Activated CD8-positive, alpha-beta T cell treated with anti-CD3 and anti-CD28 coated beads for 36 hours (primary cell): Measurements from ENCODE around the gene CCDC32. TPM values are rescaled to one million over a fixed set of nuclear protein-coding genes. Genes with fewer than 3 reads are reported as not detected.

Experiments
- ATAC-seq: fragments of 200-7000 bp; cut with Tn5 transposase; one replicate; pipeline ENCODE4 v1.10.0; 2021; ENCODE audit warnings: mild to moderate bottlenecking, moderate library complexity
- CTCF ChIA-PET: fragments of 350-600 bp; sonication (Branson Sonifier 250); formaldehyde crosslinking; loops from one replicate; lab custom pipeline; 2021; ENCODE audit warnings: antibody characterized with exemption; lab: Charles Lee
- POLR2A ChIA-PET: fragments of 350-600 bp; sonication (Branson Sonifier 250); formaldehyde crosslinking; loops from one replicate; lab custom pipeline; 2021; ENCODE audit warnings: antibody characterized with exemption; lab: Charles Lee
- DNase-seq: peaks from one replicate; pipeline ENCODE4 v3.0.0-alpha.2; 2020
- H3K27ac Mint-ChIP-seq: one replicate; pipeline ENCODE4 v1.8.0; 2021; ENCODE audit warnings: mild to moderate bottlenecking, mixed read lengths
- H3K27me3 Mint-ChIP-seq: one replicate; pipeline ENCODE4 v1.8.0; 2021; ENCODE audit warnings: mixed read lengths
- H3K36me3 Mint-ChIP-seq: one replicate; pipeline ENCODE4 v1.8.0; 2021; ENCODE audit warnings: low read depth, mixed read lengths
- H3K4me1 Mint-ChIP-seq: one replicate; pipeline ENCODE4 v1.8.0; 2021; ENCODE audit warnings: low read depth, mixed read lengths
- H3K4me3 Mint-ChIP-seq: one replicate; pipeline ENCODE4 v1.8.0; 2021; ENCODE audit warnings: mild to moderate bottlenecking, moderate library complexity, mixed read lengths
- H3K9me3 Mint-ChIP-seq: one replicate; pipeline ENCODE4 v1.8.0; 2021; ENCODE audit warnings: mixed read lengths
- intact Hi-C: fragments of 100-400 bp; cut with micrococcal nuclease; formaldehyde crosslinking; loops from one replicate; pipeline ENCODE4 v1.10.0; 2022
- total RNA-seq, 2 experiments: library from RNA; stranded (reverse); gene quantifications; one replicate each; pipeline ENCODE4 v1.2.3, GENCODE V29; 2021
- TF ChIP-seq, protein P1 (sequence below): fragments of 200-600 bp; IDR thresholded peaks from one replicate; pipeline ENCODE4 v1.8.0; 2022; ENCODE audit warnings: antibody characterized with exemption, mild to moderate bottlenecking

CCDC32 gene
- total RNA-seq, 2 experiments from 2014 or later: 21.3 to 22.0 TPM

DNA sequence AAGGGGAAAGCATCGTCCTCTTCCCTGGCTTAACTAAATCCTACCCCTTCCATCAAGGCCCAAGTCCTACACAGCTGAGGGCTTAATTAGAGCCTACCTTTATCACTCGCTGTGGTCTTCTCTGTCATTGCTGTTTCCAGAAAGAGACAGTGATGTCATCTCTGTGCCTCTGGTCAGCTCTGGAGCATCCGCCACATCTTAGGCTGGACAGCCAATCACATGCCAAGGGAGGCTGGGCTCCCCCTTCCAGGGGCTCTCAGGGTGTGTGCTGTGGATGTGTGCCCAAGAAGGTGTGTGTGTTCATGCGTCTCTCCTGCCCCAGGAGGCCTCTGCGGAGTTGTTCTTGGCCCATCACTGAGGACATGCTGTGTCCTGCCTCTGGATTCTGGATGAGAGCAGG lies 51.2 kb downstream of the CCDC32 start:
- ChIA-PET POLR2A (no interaction called here), CTCF (interaction anchor here (1.4 kb wide), 1 partner anchor 92 kb away, joined by 3 read pairs; no protein-coding TSS in a partner anchor)
- Mint-ChIP-seq H3K9me3 (no peaks in the 10 kb centered on the region), H3K27me3 (peaks cover 39% of the 10 kb centered on the region), H3K36me3 (no peaks in the 10 kb centered on the region), H3K4me1 (peaks cover 9% of the 10 kb centered on the region), H3K4me3 (no peak overlapping the region), H3K27ac (no peak overlapping the region)
- TF ChIP-seq, protein P1, sequence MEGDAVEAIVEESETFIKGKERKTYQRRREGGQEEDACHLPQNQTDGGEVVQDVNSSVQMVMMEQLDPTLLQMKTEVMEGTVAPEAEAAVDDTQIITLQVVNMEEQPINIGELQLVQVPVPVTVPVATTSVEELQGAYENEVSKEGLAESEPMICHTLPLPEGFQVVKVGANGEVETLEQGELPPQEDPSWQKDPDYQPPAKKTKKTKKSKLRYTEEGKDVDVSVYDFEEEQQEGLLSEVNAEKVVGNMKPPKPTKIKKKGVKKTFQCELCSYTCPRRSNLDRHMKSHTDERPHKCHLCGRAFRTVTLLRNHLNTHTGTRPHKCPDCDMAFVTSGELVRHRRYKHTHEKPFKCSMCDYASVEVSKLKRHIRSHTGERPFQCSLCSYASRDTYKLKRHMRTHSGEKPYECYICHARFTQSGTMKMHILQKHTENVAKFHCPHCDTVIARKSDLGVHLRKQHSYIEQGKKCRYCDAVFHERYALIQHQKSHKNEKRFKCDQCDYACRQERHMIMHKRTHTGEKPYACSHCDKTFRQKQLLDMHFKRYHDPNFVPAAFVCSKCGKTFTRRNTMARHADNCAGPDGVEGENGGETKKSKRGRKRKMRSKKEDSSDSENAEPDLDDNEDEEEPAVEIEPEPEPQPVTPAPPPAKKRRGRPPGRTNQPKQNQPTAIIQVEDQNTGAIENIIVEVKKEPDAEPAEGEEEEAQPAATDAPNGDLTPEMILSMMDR: no peak
- intact Hi-C loops: no loop called here
- DNase-seq: no peak
- ATAC-seq: no peak

DNA sequence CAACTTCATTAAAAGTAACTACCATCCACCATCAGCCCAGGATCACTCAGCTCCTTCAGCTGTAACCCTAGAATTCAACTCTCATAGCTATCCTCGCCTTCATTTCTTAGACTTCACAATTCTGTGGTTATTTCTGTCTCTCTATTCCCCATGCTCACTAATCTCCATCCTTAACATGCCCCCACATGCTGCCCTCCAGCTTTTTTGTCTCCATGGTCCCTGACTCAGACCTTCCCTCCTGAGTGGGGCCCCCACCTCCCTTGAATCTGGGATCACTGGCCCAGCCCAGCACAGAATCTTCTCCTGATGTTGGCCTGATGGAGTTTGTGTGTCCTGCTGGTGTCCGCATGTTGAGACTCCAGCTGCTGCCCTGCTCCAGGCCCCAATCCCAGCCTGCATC lies 52.4 kb downstream of the CCDC32 start:
- Mint-ChIP-seq H3K27me3 (peaks cover 48% of the 10 kb centered on the region), H3K4me1 (peaks cover 11% of the 10 kb centered on the region), H3K4me3 (peak overlapping the region; percentile 67), H3K9me3 (no peaks in the 10 kb centered on the region), H3K27ac (no peak overlapping the region), H3K36me3 (no peaks in the 10 kb centered on the region)
- ChIA-PET POLR2A (no interaction called here), CTCF (interaction anchor here (1.0 to 1.4 kb wide), 2 partner anchors 11 to 90 kb away, joined by 3 read pairs; no protein-coding TSS in a partner anchor)
- TF ChIP-seq, protein P1: no peak
- DNase-seq: no peak
- intact Hi-C loops: no loop called here
- no peak for ATAC-seq

DNA sequence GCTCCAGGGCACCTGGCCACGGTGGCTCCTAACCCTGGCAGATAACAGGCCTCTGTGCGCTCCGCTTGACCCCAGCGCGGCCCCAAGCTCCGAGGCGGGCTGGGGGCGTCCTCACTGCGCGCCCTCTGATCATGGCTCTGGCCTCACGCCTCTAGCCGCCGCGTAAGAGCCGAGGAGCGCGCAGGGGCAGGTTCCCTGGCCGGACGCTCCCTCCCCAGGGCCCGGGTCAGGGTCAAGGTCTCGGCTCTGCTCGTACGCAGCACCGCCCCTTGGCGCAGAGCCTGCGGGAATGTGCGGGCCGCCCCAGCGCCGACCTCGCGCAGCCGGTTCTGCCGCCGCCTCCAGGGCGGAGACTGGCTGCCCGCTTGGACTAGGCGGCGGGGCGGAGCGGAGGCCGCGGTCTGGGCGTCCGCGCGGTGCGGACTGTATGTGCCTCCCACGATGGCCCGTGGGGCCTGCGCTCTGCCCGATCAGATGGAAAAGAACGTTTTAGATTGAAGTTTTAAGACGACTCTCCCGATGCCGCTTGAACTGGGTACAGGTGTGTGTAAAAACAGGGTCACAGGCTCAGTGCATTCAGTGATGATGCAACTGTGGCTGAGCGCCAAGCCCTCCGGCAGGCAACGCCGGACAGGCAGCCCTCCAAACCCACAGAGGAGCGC lies 53.2 kb downstream of the CCDC32 start:
- ATAC-seq: peak; percentile 41
- intact Hi-C loops: no loop called here
- ChIA-PET CTCF (no interaction called here), POLR2A (no interaction called here)
- TF ChIP-seq, protein P1: no peak
- DNase-seq: peak; percentile 11
- peaks cover 53% of the 10 kb centered on the region for H3K27me3 Mint-ChIP-seq
- no peak overlapping the region for H3K27ac Mint-ChIP-seq
- H3K36me3 Mint-ChIP-seq: no peaks in the 10 kb centered on the region
- peaks cover 19% of the 10 kb centered on the region for H3K4me1 Mint-ChIP-seq
- no peaks in the 10 kb centered on the region for H3K9me3 Mint-ChIP-seq
- peak overlapping the region; percentile 67 for H3K4me3 Mint-ChIP-seq

DNA sequence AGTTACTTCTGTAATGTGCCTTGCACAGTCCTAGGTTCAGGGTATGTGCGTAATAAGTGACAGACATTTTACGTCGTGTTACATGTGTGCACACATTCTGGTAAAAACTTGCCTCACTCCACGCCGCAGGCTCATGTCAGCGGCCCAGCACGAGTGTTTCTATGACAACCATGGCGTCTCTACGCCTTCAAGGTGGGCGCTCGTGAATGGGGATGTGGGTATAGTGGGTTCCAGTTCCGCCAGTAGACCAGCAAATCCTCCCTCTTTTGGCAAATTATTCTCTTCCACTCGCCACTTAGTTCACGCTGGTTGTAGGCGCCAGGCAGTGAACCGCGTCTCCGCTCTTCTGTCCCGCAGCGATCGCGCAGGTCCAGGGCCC lies 53.8 kb downstream of the CCDC32 start:
- no peaks in the 10 kb centered on the region for H3K36me3 Mint-ChIP-seq
- TF ChIP-seq, protein P1: no peak
- H3K4me1 Mint-ChIP-seq: peaks cover 22% of the 10 kb centered on the region
- POLR2A ChIA-PET: no interaction called here
- no peaks in the 10 kb centered on the region for H3K9me3 Mint-ChIP-seq
- peak; percentile 48 for ATAC-seq
- H3K4me3 Mint-ChIP-seq: peak overlapping the region; percentile 67
- intact Hi-C loops: no loop called here
- peaks cover 58% of the 10 kb centered on the region for H3K27me3 Mint-ChIP-seq
- peak; percentile 52 for DNase-seq
- CTCF ChIA-PET: no interaction called here
- H3K27ac Mint-ChIP-seq: no peak overlapping the region

DNA sequence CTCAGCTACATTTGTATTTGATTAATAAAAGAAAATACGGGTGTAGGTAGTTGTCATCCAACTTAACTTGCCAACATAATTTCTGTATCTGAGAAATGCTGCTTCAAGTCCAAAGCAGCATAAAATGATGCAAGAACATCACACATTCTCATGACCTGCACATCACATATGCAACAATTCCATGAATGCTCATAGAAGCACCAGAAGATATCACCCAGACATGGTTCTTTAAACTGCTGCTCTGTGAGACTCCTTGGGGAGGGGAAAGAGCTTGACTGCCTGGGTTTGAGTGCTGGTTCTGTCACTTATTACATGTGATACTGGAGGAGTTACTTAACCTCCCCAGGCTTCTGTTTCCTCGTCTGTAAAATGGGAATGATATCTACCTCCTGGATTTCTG lies 54.6 kb downstream of the CCDC32 start:
- H3K9me3 Mint-ChIP-seq: no peaks in the 10 kb centered on the region
- H3K4me1 Mint-ChIP-seq: peaks cover 22% of the 10 kb centered on the region
- intact Hi-C loops: no loop called here
- ChIA-PET CTCF (no interaction called here), POLR2A (no interaction called here)
- no peaks in the 10 kb centered on the region for H3K36me3 Mint-ChIP-seq
- no peak overlapping the region for H3K27ac Mint-ChIP-seq
- H3K27me3 Mint-ChIP-seq: peaks cover 57% of the 10 kb centered on the region
- TF ChIP-seq, protein P1: no peak
- H3K4me3 Mint-ChIP-seq: no peak overlapping the region
- DNase-seq: no peak
- no peak for ATAC-seq
